ENCODE data around the gene C3orf18. TPM values are rescaled to one million over a fixed set of nuclear protein-coding genes. Genes with fewer than 3 reads are reported as not detected.

Gene C3orf18
- total RNA-seq, 1 donor from 2014 or later, result 6.9 TPM

DNA sequence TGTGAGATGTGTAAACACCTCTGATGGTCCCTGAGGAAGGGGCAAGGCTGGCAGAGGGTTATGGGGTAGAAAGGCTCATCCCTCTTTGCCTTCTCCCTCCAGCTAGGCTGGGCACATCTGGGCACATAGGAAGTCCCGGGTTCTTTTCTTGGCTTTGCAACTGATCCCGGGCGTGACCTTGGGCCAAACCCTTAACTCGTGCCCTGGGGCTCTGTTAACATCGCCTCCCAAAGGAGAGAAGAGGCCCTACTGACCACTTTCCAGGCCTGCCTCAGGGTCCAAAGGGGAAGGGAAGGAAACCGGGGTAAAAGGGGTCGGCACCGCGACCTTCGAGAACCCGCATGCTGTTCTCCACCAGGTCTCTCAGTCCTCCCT is 549 bp downstream of the C3orf18 start:
- Histone ChIP-seq H3K4me3 (peak overlapping the region; percentile 80), H3K9me3 (no peaks in the 10 kb centered on the region), H3K27me3 (no peaks in the 10 kb centered on the region), H3K27ac (peak overlapping the region; percentile 66), H3K4me1 (peaks cover 23% of the 10 kb centered on the region), H3K36me3 (no peaks in the 10 kb centered on the region)
- TF ChIP-seq, protein P1, sequence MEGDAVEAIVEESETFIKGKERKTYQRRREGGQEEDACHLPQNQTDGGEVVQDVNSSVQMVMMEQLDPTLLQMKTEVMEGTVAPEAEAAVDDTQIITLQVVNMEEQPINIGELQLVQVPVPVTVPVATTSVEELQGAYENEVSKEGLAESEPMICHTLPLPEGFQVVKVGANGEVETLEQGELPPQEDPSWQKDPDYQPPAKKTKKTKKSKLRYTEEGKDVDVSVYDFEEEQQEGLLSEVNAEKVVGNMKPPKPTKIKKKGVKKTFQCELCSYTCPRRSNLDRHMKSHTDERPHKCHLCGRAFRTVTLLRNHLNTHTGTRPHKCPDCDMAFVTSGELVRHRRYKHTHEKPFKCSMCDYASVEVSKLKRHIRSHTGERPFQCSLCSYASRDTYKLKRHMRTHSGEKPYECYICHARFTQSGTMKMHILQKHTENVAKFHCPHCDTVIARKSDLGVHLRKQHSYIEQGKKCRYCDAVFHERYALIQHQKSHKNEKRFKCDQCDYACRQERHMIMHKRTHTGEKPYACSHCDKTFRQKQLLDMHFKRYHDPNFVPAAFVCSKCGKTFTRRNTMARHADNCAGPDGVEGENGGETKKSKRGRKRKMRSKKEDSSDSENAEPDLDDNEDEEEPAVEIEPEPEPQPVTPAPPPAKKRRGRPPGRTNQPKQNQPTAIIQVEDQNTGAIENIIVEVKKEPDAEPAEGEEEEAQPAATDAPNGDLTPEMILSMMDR (IDR thresholded peaks at IDR 0.05), result no peak
- DNase-seq, result no peak
- intact Hi-C loops (cut with DNase I), result no loop called here
- no peak for ATAC-seq

DNA sequence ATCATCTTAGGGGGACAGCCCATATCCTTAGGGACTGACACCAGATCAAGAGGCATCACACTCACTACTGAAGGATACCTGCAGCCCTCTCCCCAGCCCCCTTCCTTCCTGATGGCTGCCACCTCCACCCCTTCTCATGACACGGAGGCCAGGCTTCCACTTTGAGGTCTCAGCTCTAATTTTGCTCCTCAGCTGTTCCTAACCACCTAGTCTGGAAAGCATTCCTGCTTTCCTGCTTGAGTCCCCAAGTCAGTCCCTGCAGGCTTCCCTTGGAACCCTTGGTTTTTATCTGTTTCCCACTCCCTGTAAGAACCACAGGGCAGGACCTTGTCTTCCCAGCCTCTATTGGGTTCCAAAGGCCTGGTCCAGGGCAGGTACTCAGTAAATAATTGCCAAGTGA is 3.2 kb downstream of the C3orf18 start:
- Histone ChIP-seq H3K27me3 (no peaks in the 10 kb centered on the region), H3K9me3 (no peaks in the 10 kb centered on the region), H3K27ac (no peak overlapping the region), H3K4me3 (no peak overlapping the region), H3K4me1 (peaks cover 16% of the 10 kb centered on the region), H3K36me3 (no peaks in the 10 kb centered on the region)
- ATAC-seq (no peak), DNase-seq (no peak)
- intact Hi-C loops (cut with DNase I), result no loop called here
- TF ChIP-seq, protein P1 (IDR thresholded peaks at IDR 0.05), result no peak

DNA sequence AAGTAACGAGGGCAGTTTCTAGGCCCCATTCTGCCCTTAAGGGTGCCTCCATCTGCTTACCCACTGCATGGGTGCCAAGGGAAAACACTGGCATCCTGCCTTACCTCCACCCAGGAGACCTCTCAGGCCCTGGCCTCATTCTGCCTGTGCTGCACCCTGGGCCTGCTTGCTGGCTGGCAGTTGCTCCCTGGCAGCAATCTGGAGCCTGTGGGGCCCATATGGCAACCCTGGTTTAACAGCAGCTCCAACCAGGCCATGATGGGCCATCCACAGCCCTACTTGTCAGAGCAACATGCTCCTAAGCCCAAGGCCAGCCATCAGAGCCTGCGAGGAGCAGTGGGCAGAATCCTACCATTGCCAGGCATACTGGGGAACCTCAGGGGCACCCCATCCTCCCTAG is 3.7 kb downstream of the C3orf18 start:
- no peak for DNase-seq
- TF ChIP-seq, protein P1 (IDR thresholded peaks at IDR 0.05), result no peak
- intact Hi-C loops (cut with DNase I), result no loop called here
- peaks cover 16% of the 10 kb centered on the region for H3K4me1 ChIP-seq
- no peaks in the 10 kb centered on the region for H3K9me3 ChIP-seq
- no peak overlapping the region for H3K27ac ChIP-seq
- no peaks in the 10 kb centered on the region for H3K27me3 ChIP-seq
- H3K4me3 ChIP-seq, result no peak overlapping the region
- no peak for ATAC-seq
- H3K36me3 ChIP-seq, result no peaks in the 10 kb centered on the region

DNA sequence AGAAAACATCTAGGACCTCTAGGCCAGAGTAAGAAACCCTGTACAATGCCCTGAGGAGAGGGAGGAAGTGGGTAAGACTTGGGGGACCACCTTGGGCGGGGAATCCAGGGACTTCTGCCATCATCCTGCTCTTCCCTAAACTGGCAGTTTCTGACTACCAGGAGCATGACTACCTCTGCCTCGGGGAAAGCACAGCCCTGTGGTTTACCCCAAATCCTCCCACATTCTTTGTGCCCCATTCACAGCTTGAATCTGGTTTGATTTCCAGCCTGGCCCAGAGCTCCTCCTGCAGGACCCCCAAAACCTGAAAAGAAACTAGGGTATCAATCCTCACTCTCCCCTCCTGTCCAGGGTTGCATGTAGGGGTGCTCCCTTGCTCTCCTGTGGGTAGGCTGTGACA is 4.7 kb downstream of the C3orf18 start:
- ATAC-seq (no peak), DNase-seq (no peak)
- Histone ChIP-seq H3K9me3 (no peaks in the 10 kb centered on the region), H3K27ac (no peak overlapping the region), H3K4me3 (no peak overlapping the region), H3K27me3 (no peaks in the 10 kb centered on the region), H3K4me1 (peaks cover 9% of the 10 kb centered on the region), H3K36me3 (no peaks in the 10 kb centered on the region)
- intact Hi-C loops (cut with DNase I), result no loop called here
- TF ChIP-seq, protein P1 (IDR thresholded peaks at IDR 0.05), result no peak

DNA sequence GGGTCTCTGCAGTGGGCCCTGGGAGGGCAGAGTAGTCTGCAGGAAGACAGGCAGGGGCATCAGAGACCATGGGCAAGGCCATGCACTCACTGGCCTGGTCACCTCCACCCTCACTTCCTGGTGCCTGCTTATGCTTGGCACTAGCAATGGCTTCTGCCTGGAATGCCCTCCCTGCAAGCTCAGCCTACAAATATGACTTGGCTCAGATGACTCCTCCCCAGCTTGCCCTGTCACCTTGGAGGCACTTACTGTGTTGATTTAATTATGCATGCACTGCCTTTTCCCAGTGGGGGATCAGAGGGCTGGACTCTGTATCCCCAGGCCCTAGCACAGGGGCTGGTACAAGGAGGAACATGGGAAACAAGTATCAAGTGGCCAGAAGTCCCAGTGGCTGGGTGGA is 7.8 kb downstream of the C3orf18 start:
- intact Hi-C loops (cut with DNase I), result no loop called here

More for the DNA sequence above, 7.8 kb downstream of the C3orf18 start:
- DNase-seq (no peak), ATAC-seq (no peak)
- H3K27ac ChIP-seq, result no peak overlapping the region
- H3K27me3 ChIP-seq, result no peaks in the 10 kb centered on the region
- H3K9me3 ChIP-seq, result no peaks in the 10 kb centered on the region
- no peaks in the 10 kb centered on the region for H3K4me1 ChIP-seq
- H3K4me3 ChIP-seq, result no peak overlapping the region
- TF ChIP-seq, protein P1 (IDR thresholded peaks at IDR 0.05), result no peak
- H3K36me3 ChIP-seq, result no peaks in the 10 kb centered on the region

Data from upper lobe of right lung (tissue), 1 donor.